GM18870 (cell line): ENCODE results near the gene SHB.
A peak's percentile ranks its signal among the peaks of the same experiment; 100 is the strongest.

ENCODE experiments used
- ATAC-seq: cut with Tn5 transposase; IDR thresholded peaks from one replicate; pipeline ENCODE4 v1.9.1; 2021; ENCODE audit warnings: moderate library complexity; ENCODE audit not compliant: unreplicated experiment

SHB gene

GRCh38 chr9:37956904-37957663 is 111.9 kb downstream of the SHB start:
- ATAC-seq: no peak

GRCh38 chr9:37956423-37956820 is 112.6 kb downstream of the SHB start:
- ATAC-seq: no peak

- no peak for ATAC-seq
Measured at GRCh38 chr9:37955781-37956422, 113.1 kb downstream of the SHB start.

GRCh38 chr9:37954581-37954981 is 114.4 kb downstream of the SHB start:
- ATAC-seq: peak; percentile 37

GRCh38 chr9:37953775-37954437 is 115.1 kb downstream of the SHB start:
- ATAC-seq: peak; percentile 74

- ATAC-seq: no peak
Measured at GRCh38 chr9:37953206-37953774, 115.7 kb downstream of the SHB start.

GRCh38 chr9:37952731-37953130 is 116.3 kb downstream of the SHB start:
- no peak for ATAC-seq

GRCh38 chr9:37951671-37952449 is 117.2 kb downstream of the SHB start:
- ATAC-seq: no peak

GRCh38 chr9:37950561-37950960 is 118.5 kb downstream of the SHB start:
- ATAC-seq: no peak

- ATAC-seq: no peak
Measured at GRCh38 chr9:37949576-37949975, 119.5 kb downstream of the SHB start.

- ATAC-seq: no peak
Measured at GRCh38 chr9:37948417-37948980, 120.5 kb downstream of the SHB start.

- ATAC-seq: no peak
Measured at GRCh38 chr9:37947977-37948376, 121.0 kb downstream of the SHB start.

GRCh38 chr9:37947471-37947870 is 121.6 kb downstream of the SHB start:
- ATAC-seq: no peak

- ATAC-seq: no peak
Measured at GRCh38 chr9:37946971-37947370, 122.1 kb downstream of the SHB start.

- ATAC-seq: no peak
Measured at GRCh38 chr9:37946041-37946440, 123.0 kb downstream of the SHB start.

- ATAC-seq: no peak
Measured at GRCh38 chr9:37944671-37945481, 124.2 kb downstream of the SHB start.

- ATAC-seq: no peak
Measured at GRCh38 chr9:37944266-37944650, 124.8 kb downstream of the SHB start.

GRCh38 chr9:37943345-37944265 is 125.4 kb downstream of the SHB start:
- no peak for ATAC-seq
